WTC11 (cell line): ENCODE measurements around the gene DNAAF9.

ENCODE experiments used
- CREB1 ChIP-seq: sonication (generic); formaldehyde crosslinking; IDR thresholded peaks from 2 replicates; pipeline ENCODE4 v1.8.0; 2023; ENCODE audit warnings: mild to moderate bottlenecking, missing genetic modification reagents
- HMGA2 ChIP-seq: fragments of 250-450 bp; sonication (Bioruptor Pico); IDR thresholded peaks from 2 replicates; pipeline ENCODE4 v1.4.0; 2021; ENCODE audit warnings: mild to moderate bottlenecking, moderate library complexity
- JUN ChIP-seq: sonication (generic); formaldehyde crosslinking; IDR thresholded peaks from 2 replicates; pipeline ENCODE4 v1.8.0; 2023; ENCODE audit warnings: mild to moderate bottlenecking, missing genetic modification reagents
- SOX15 ChIP-seq: fragments of 250-450 bp; sonication (Bioruptor Pico); IDR thresholded peaks from 2 replicates; pipeline ENCODE4 v1.9.0; 2021; ENCODE audit warnings: mild to moderate bottlenecking
- TCF7 ChIP-seq: sonication (generic); formaldehyde crosslinking; IDR thresholded peaks from 2 replicates; pipeline ENCODE4 v1.8.0; 2022; ENCODE audit warnings: mild to moderate bottlenecking, low read depth, missing genetic modification reagents, moderate library complexity
- ZNF138 ChIP-seq: sonication (generic); formaldehyde crosslinking; conservative IDR thresholded peaks from 2 replicates; pipeline ENCODE4 v1.8.1; 2022; ENCODE audit warnings: mild to moderate bottlenecking, moderate library complexity, missing genetic modification reagents
- ZNF317 ChIP-seq: sonication (generic); formaldehyde crosslinking; IDR thresholded peaks from 2 replicates; pipeline ENCODE4 v1.8.1; 2023; ENCODE audit warnings: low read depth, mild to moderate bottlenecking, moderate library complexity, missing genetic modification reagents, borderline replicate concordance
- TF ChIP-seq, protein P1 (sequence below): fragments of 200-600 bp; IDR thresholded peaks from 2 replicates; pipeline ENCODE4 v1.8.0; 2022; ENCODE audit warnings: antibody characterized with exemption
- TF ChIP-seq, protein P2 (sequence below): sonication (generic); formaldehyde crosslinking; IDR thresholded peaks from 2 replicates; pipeline ENCODE4 v1.8.0; 2023; ENCODE audit warnings: missing genetic modification reagents
- TF ChIP-seq, protein P3 (sequence below): sonication (generic); formaldehyde crosslinking; IDR thresholded peaks from 2 replicates; pipeline ENCODE4 v1.8.1; 2022; ENCODE audit warnings: mild to moderate bottlenecking, missing genetic modification reagents, moderate library complexity, borderline replicate concordance
- TF ChIP-seq, protein P4 (sequence below): sonication (generic); formaldehyde crosslinking; IDR thresholded peaks from 2 replicates; pipeline ENCODE4 v1.8.0; 2022; ENCODE audit warnings: mild to moderate bottlenecking, missing genetic modification reagents
- TF ChIP-seq, protein P5 (sequence below): fragments of 250-450 bp; sonication (Bioruptor Pico); IDR thresholded peaks from 2 replicates; pipeline ENCODE4 v1.8.0; 2021; ENCODE audit warnings: mild to moderate bottlenecking
- TF ChIP-seq, protein P6 (sequence below): sonication (generic); formaldehyde crosslinking; IDR thresholded peaks from 2 replicates; pipeline ENCODE4 v1.8.1; 2023; ENCODE audit warnings: mild to moderate bottlenecking, missing genetic modification reagents

DNA sequence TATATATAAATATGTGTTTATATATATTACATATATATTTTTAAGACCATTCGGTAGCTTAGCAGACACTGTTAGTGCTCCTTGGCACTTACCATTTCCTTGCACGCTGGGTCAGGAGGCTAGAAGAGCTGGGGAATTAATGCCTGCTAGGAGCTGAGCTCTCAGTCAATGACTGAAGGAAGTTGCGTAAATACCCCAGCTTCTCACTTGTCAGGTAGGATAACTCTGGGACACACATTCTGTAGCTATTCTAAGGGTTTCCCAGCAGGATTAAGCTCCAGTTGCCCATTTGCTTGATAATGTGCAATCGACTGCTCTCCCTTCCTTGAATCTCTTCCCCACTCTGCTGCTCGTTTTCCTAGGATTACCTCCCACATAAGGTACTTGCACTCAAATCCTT lies 15.7 kb upstream of the DNAAF9 start:
- TF ChIP-seq TCF7 (CRISPR knock-in tag) (no peak), ZNF317 (CRISPR knock-in tag) (no peak), JUN (CRISPR knock-in tag) (no peak), HMGA2 (0 out of 2 replicates have a peak, but pooled peaks have one; percentile 85), ZNF138 (CRISPR knock-in tag) (no peak), SOX15 (CRISPR knock-in tag) (no peak), CREB1 (no peak)
- TF ChIP-seq, protein P1, sequence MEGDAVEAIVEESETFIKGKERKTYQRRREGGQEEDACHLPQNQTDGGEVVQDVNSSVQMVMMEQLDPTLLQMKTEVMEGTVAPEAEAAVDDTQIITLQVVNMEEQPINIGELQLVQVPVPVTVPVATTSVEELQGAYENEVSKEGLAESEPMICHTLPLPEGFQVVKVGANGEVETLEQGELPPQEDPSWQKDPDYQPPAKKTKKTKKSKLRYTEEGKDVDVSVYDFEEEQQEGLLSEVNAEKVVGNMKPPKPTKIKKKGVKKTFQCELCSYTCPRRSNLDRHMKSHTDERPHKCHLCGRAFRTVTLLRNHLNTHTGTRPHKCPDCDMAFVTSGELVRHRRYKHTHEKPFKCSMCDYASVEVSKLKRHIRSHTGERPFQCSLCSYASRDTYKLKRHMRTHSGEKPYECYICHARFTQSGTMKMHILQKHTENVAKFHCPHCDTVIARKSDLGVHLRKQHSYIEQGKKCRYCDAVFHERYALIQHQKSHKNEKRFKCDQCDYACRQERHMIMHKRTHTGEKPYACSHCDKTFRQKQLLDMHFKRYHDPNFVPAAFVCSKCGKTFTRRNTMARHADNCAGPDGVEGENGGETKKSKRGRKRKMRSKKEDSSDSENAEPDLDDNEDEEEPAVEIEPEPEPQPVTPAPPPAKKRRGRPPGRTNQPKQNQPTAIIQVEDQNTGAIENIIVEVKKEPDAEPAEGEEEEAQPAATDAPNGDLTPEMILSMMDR: no peak
- TF ChIP-seq, protein P2, sequence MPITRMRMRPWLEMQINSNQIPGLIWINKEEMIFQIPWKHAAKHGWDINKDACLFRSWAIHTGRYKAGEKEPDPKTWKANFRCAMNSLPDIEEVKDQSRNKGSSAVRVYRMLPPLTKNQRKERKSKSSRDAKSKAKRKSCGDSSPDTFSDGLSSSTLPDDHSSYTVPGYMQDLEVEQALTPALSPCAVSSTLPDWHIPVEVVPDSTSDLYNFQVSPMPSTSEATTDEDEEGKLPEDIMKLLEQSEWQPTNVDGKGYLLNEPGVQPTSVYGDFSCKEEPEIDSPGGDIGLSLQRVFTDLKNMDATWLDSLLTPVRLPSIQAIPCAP (CRISPR knock-in tag): no peak
- TF ChIP-seq, protein P3, sequence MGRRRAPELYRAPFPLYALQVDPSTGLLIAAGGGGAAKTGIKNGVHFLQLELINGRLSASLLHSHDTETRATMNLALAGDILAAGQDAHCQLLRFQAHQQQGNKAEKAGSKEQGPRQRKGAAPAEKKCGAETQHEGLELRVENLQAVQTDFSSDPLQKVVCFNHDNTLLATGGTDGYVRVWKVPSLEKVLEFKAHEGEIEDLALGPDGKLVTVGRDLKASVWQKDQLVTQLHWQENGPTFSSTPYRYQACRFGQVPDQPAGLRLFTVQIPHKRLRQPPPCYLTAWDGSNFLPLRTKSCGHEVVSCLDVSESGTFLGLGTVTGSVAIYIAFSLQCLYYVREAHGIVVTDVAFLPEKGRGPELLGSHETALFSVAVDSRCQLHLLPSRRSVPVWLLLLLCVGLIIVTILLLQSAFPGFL: no peak
- TF ChIP-seq, protein P4, sequence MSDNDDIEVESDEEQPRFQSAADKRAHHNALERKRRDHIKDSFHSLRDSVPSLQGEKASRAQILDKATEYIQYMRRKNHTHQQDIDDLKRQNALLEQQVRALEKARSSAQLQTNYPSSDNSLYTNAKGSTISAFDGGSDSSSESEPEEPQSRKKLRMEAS: no peak
- TF ChIP-seq, protein P5, sequence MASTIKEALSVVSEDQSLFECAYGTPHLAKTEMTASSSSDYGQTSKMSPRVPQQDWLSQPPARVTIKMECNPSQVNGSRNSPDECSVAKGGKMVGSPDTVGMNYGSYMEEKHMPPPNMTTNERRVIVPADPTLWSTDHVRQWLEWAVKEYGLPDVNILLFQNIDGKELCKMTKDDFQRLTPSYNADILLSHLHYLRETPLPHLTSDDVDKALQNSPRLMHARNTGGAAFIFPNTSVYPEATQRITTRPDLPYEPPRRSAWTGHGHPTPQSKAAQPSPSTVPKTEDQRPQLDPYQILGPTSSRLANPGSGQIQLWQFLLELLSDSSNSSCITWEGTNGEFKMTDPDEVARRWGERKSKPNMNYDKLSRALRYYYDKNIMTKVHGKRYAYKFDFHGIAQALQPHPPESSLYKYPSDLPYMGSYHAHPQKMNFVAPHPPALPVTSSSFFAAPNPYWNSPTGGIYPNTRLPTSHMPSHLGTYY: no peak
- TF ChIP-seq, protein P6, sequence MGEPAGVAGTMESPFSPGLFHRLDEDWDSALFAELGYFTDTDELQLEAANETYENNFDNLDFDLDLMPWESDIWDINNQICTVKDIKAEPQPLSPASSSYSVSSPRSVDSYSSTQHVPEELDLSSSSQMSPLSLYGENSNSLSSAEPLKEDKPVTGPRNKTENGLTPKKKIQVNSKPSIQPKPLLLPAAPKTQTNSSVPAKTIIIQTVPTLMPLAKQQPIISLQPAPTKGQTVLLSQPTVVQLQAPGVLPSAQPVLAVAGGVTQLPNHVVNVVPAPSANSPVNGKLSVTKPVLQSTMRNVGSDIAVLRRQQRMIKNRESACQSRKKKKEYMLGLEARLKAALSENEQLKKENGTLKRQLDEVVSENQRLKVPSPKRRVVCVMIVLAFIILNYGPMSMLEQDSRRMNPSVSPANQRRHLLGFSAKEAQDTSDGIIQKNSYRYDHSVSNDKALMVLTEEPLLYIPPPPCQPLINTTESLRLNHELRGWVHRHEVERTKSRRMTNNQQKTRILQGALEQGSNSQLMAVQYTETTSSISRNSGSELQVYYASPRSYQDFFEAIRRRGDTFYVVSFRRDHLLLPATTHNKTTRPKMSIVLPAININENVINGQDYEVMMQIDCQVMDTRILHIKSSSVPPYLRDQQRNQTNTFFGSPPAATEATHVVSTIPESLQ (CRISPR knock-in tag): no peak
